Measurements from ENCODE around the gene MMP20. TPM values are rescaled to one million over a fixed set of nuclear protein-coding genes. Genes with fewer than 3 reads are reported as not detected.

The MMP20 gene
- total RNA-seq, 1 experiment from 2014 or later: not detected

DNA sequence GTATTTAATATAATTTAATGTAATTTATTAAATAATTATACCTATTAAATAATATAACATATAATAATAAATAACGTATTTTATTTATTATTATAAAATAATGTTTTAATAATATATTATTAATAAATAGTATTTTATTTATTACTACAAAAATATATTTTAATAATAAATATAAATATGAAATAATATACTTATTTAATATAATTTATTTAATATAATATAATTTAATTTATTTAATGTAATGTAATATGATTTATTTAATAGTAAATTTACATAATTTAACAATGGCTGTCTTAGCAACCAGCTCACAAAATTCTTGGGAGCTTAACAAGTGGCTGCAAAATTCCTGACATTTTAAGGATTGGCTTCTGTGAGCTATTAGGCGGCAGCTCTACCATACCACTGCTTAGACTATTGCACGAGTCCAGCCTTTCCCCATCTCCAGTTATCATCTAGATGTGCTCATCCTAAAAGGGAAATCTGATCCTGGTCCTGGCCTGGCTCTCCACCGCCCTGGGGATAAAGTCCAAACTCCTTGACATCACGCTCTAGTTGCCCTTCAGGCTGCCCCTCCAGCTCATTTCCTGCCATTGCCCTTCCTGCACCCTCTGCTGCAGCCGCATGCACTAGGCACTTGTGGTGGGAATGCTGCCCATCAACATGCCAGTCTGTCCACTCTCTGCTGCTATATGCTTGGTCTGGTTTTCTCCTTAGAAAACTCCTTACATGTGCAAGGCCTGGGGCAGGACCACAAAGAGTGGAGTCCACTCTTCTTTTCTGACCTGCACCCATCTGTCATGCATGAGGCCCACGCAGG is 9.8 kb downstream of the MMP20 start:
- intact Hi-C loops (cut with micrococcal nuclease): loop anchor here (2.0 kb wide), 1 partner anchor 754 kb away; no protein-coding TSS in a partner anchor
- POLR2A ChIA-PET: interaction anchor here (2.0 kb wide), 1 partner anchor 51 kb away, joined by 6 read pairs; no protein-coding TSS in a partner anchor
- CTCF ChIA-PET: interaction anchor here (0.6 to 7.1 kb wide), 14 partner anchors 9 to 333 kb away, joined by 3 to 164 read pairs (median 7); no protein-coding TSS in a partner anchor
- Mint-ChIP-seq H3K4me3 (ENCODE audit: unreplicated experiment) (no peak overlapping the region), H3K9me3 (ENCODE audit: unreplicated experiment) (no peaks in the 10 kb centered on the region), H3K27me3 (ENCODE audit: insufficient read depth, unreplicated experiment) (no peaks in the 10 kb centered on the region), H3K36me3 (ENCODE audit: insufficient read depth, unreplicated experiment) (no peaks in the 10 kb centered on the region), H3K4me1 (ENCODE audit: insufficient read depth, unreplicated experiment) (peaks cover 6% of the 10 kb centered on the region), H3K27ac (ENCODE audit: low read depth, unreplicated experiment) (no peak overlapping the region)
- BruUV-seq (replicated peaks): no TSS peak
- peak; percentile 14 for DNase-seq (ENCODE audit: unreplicated experiment)
- TF ChIP-seq, protein P1, sequence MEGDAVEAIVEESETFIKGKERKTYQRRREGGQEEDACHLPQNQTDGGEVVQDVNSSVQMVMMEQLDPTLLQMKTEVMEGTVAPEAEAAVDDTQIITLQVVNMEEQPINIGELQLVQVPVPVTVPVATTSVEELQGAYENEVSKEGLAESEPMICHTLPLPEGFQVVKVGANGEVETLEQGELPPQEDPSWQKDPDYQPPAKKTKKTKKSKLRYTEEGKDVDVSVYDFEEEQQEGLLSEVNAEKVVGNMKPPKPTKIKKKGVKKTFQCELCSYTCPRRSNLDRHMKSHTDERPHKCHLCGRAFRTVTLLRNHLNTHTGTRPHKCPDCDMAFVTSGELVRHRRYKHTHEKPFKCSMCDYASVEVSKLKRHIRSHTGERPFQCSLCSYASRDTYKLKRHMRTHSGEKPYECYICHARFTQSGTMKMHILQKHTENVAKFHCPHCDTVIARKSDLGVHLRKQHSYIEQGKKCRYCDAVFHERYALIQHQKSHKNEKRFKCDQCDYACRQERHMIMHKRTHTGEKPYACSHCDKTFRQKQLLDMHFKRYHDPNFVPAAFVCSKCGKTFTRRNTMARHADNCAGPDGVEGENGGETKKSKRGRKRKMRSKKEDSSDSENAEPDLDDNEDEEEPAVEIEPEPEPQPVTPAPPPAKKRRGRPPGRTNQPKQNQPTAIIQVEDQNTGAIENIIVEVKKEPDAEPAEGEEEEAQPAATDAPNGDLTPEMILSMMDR (IDR thresholded peaks at IDR 0.05; ENCODE audit: unreplicated experiment): no peak

DNA sequence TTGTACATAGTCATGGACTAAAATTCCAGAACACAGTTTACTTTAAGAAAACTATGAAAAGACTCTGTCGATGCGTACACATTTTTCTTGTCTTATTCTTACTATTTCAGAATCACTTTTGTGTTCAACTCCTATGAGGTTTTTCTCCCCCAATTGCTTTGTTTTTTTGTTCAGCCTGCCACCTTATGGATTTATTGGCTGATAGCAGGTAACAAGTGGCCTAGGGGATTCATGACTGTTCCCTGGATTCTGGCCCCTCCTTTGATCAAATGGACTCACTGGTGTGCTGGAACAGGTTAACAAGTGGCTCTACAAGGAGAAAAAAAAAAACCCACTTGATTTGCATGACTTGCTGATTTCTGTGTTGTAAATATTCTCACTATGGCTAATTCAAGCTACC is 10.6 kb downstream of the MMP20 start:
- Mint-ChIP-seq H3K4me3 (ENCODE audit: unreplicated experiment) (no peak overlapping the region), H3K27ac (ENCODE audit: low read depth, unreplicated experiment) (no peak overlapping the region), H3K4me1 (ENCODE audit: insufficient read depth, unreplicated experiment) (peaks cover 6% of the 10 kb centered on the region), H3K36me3 (ENCODE audit: insufficient read depth, unreplicated experiment) (no peaks in the 10 kb centered on the region), H3K9me3 (ENCODE audit: unreplicated experiment) (no peaks in the 10 kb centered on the region), H3K27me3 (ENCODE audit: insufficient read depth, unreplicated experiment) (no peaks in the 10 kb centered on the region)
- DNase-seq (ENCODE audit: unreplicated experiment): peak; percentile 14
- ChIA-PET POLR2A (interaction anchor here (0.9 to 2.4 kb wide), 5 partner anchors 52 to 267 kb away, joined by 3 to 9 read pairs (median 6); no protein-coding TSS in a partner anchor), CTCF (interaction anchor here (0.5 to 7.1 kb wide), 35 partner anchors 8 to 345 kb away, joined by 3 to 164 read pairs (median 6); partner anchors contain the start of gene MMP20)
- TF ChIP-seq, protein P1 (IDR thresholded peaks at IDR 0.05; ENCODE audit: unreplicated experiment): no peak
- intact Hi-C loops (cut with micrococcal nuclease): loop anchor here (2.0 to 5.0 kb wide), 2 partner anchors 53 to 754 kb away; no protein-coding TSS in a partner anchor
- BruUV-seq (replicated peaks): no TSS peak

DNA sequence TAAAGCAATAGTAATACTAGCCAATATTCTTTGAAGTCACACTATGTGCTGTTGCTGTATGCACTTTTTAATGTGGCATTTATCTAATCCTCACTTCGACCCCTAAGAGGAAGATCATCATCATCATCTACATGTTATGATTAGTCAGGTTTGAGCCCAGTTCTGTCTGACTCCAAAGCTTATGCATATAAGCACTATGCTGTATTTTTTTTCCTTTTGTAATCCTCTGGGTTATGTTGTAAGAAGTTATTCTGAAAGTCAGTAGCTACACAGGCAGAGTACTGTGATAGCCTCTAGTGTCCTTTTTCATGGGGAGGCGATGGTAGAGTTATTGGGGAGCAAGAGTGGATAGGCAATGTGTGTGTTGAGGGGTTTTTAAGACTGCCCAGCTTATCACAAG is 11.1 kb downstream of the MMP20 start:
- TF ChIP-seq, protein P1 (IDR thresholded peaks at IDR 0.05; ENCODE audit: unreplicated experiment): no peak
- no peaks in the 10 kb centered on the region for H3K27me3 Mint-ChIP-seq (ENCODE audit: insufficient read depth, unreplicated experiment)
- H3K27ac Mint-ChIP-seq (ENCODE audit: low read depth, unreplicated experiment): no peak overlapping the region
- POLR2A ChIA-PET: interaction anchor here (0.9 to 2.6 kb wide), 10 partner anchors 11 to 272 kb away, joined by 3 to 10 read pairs (median 5); partner anchors contain the start of gene MMP20
- H3K36me3 Mint-ChIP-seq (ENCODE audit: insufficient read depth, unreplicated experiment): no peaks in the 10 kb centered on the region
- H3K4me3 Mint-ChIP-seq (ENCODE audit: unreplicated experiment): no peak overlapping the region
- intact Hi-C loops (cut with micrococcal nuclease): loop anchor here (2.0 to 5.0 kb wide), 2 partner anchors 53 to 753 kb away; no protein-coding TSS in a partner anchor
- peaks cover 6% of the 10 kb centered on the region for H3K4me1 Mint-ChIP-seq (ENCODE audit: insufficient read depth, unreplicated experiment)
- H3K9me3 Mint-ChIP-seq (ENCODE audit: unreplicated experiment): no peaks in the 10 kb centered on the region
- no TSS peak for BruUV-seq (replicated peaks)
- CTCF ChIA-PET: interaction anchor here (0.5 to 7.1 kb wide), 61 partner anchors 9 to 1204 kb away, joined by 3 to 164 read pairs (median 5); partner anchors contain the start of gene MMP20
- DNase-seq (ENCODE audit: unreplicated experiment): no peak

DNA sequence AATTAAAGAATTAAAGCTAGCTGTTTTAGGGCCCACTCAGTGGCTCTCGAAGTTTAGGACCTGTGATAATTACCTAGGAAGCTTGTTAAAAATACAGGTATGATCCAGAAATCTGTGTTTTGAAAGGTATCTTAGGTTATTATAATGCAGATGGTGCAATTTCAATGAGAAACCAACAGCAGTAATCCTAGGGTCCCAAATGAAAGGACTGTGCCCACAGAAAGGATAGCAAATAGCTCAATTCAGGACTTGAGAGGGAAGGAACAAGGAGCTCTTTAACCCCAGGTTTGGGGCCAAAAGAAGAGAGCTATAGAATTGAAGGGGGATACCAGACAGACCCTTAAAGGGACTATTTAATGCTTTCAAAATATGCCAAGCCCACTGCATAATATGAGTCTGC is 11.7 kb downstream of the MMP20 start:
- H3K27ac Mint-ChIP-seq (ENCODE audit: low read depth, unreplicated experiment): no peak overlapping the region
- BruUV-seq (replicated peaks): no TSS peak
- no peak for DNase-seq (ENCODE audit: unreplicated experiment)
- no peaks in the 10 kb centered on the region for H3K27me3 Mint-ChIP-seq (ENCODE audit: insufficient read depth, unreplicated experiment)
- ChIA-PET POLR2A (interaction anchor here (0.7 to 2.6 kb wide), 23 partner anchors 9 to 752 kb away, joined by 3 to 10 read pairs (median 4); partner anchors contain the start of genes BIRC2, MMP20 and MMP7), CTCF (interaction anchor here (0.5 to 7.1 kb wide), 77 partner anchors 10 to 1203 kb away, joined by 3 to 164 read pairs (median 5); partner anchors contain the start of gene MMP20)
- TF ChIP-seq, protein P1 (IDR thresholded peaks at IDR 0.05; ENCODE audit: unreplicated experiment): no peak
- no peaks in the 10 kb centered on the region for H3K9me3 Mint-ChIP-seq (ENCODE audit: unreplicated experiment)
- intact Hi-C loops (cut with micrococcal nuclease): loop anchor here (1.0 to 5.0 kb wide), 5 partner anchors 54 to 325 kb away; no protein-coding TSS in a partner anchor
- no peak overlapping the region for H3K4me3 Mint-ChIP-seq (ENCODE audit: unreplicated experiment)
- H3K4me1 Mint-ChIP-seq (ENCODE audit: insufficient read depth, unreplicated experiment): peaks cover 6% of the 10 kb centered on the region
- H3K36me3 Mint-ChIP-seq (ENCODE audit: insufficient read depth, unreplicated experiment): no peaks in the 10 kb centered on the region
